GM19238 (cell line): Measurements from ENCODE around the gene SPIRE2.
A peak's percentile ranks its signal among the peaks of the same experiment; 100 is the strongest.

Source experiments
- DNase-seq: peaks from one replicate; pipeline ENCODE4 v3.0.0; 2011; ENCODE audit warnings: low spot score; ENCODE audit not compliant: insufficient read length

The SPIRE2 gene

GRCh38 chr16:89837014-89837546 is 8.8 kb downstream of the SPIRE2 start:
- DNase-seq: no peak

- DNase-seq: no peak
Measured at GRCh38 chr16:89841275-89841674, 13.0 kb downstream of the SPIRE2 start.

GRCh38 chr16:89842471-89843408 is 14.5 kb downstream of the SPIRE2 start:
- DNase-seq: no peak

GRCh38 chr16:89843409-89844350 is 15.4 kb downstream of the SPIRE2 start:
- DNase-seq: no peak

GRCh38 chr16:89844739-89845339 is 16.6 kb downstream of the SPIRE2 start:
- DNase-seq: no peak

- no peak for DNase-seq
Measured at GRCh38 chr16:89845417-89845816, 17.1 kb downstream of the SPIRE2 start.

- DNase-seq: no peak
Measured at GRCh38 chr16:89847051-89847939, 19.0 kb downstream of the SPIRE2 start.

GRCh38 chr16:89847940-89848297 is 19.6 kb downstream of the SPIRE2 start:
- no peak for DNase-seq

GRCh38 chr16:89848974-89849373 is 20.7 kb downstream of the SPIRE2 start:
- DNase-seq: no peak

- DNase-seq: no peak
Measured at GRCh38 chr16:89853306-89853993, 25.2 kb downstream of the SPIRE2 start.

- no peak for DNase-seq
Measured at GRCh38 chr16:89855301-89855945, 27.1 kb downstream of the SPIRE2 start.

- DNase-seq: no peak
Measured at GRCh38 chr16:89855986-89856385, 27.7 kb downstream of the SPIRE2 start.

GRCh38 chr16:89858973-89859614 is 30.8 kb downstream of the SPIRE2 start:
- no peak for DNase-seq

- DNase-seq: no peak
Measured at GRCh38 chr16:89859615-89860007, 31.3 kb downstream of the SPIRE2 start.

GRCh38 chr16:89860747-89861304 is 32.6 kb downstream of the SPIRE2 start:
- peak; percentile 88 for DNase-seq

- DNase-seq: no peak
Measured at GRCh38 chr16:89861648-89862047, 33.4 kb downstream of the SPIRE2 start.

GRCh38 chr16:89862732-89863131 is 34.5 kb downstream of the SPIRE2 start:
- DNase-seq: no peak

GRCh38 chr16:89863741-89864526 is 35.7 kb downstream of the SPIRE2 start:
- DNase-seq: peak; percentile 75
